HG03342 (cell line): Measurements from ENCODE around the gene CNRIP1.
"Not testable (repeated sequence)": the region's sequence is repeated elsewhere in the genome, so short reads cannot be mapped to it uniquely, and the experiment has no call there.

Experiments
- ATAC-seq: cut with Tn5 transposase; IDR thresholded peaks from one replicate; pipeline ENCODE4 v1.9.1; 2021; ENCODE audit warnings: mild to moderate bottlenecking, moderate library complexity; ENCODE audit not compliant: unreplicated experiment

Gene CNRIP1

GRCh38 chr2:68341062-68341329, 21.2 kb upstream of the CNRIP1 start:
- no peak for ATAC-seq

- ATAC-seq, result no peak
Observed at GRCh38 chr2:68340226-68341061, 20.7 kb upstream of the CNRIP1 start.

GRCh38 chr2:68336192-68336591, 16.4 kb upstream of the CNRIP1 start:
- no peak for ATAC-seq

- no peak for ATAC-seq
Observed at GRCh38 chr2:68333931-68334330, 14.2 kb upstream of the CNRIP1 start.

- ATAC-seq, result no peak
Observed at GRCh38 chr2:68333009-68333408, 13.3 kb upstream of the CNRIP1 start.

GRCh38 chr2:68330691-68331090, 10.9 kb upstream of the CNRIP1 start:
- no peak for ATAC-seq

GRCh38 chr2:68328901-68329300, 9.2 kb upstream of the CNRIP1 start:
- ATAC-seq, result no peak

GRCh38 chr2:68325056-68325455, 5.3 kb upstream of the CNRIP1 start:
- ATAC-seq, result no peak

- ATAC-seq, result no peak
Observed at GRCh38 chr2:68320118-68320641, 431 bp upstream of the CNRIP1 start.

- ATAC-seq, result no peak
Observed at GRCh38 chr2:68318914-68319397, 793 bp downstream of the CNRIP1 start.

- no peak for ATAC-seq
Observed at GRCh38 chr2:68317971-68318913, 1.5 kb downstream of the CNRIP1 start.

GRCh38 chr2:68316111-68316510, 3.6 kb downstream of the CNRIP1 start:
- no peak for ATAC-seq

- ATAC-seq, result no peak
Observed at GRCh38 chr2:68311033-68311432, 8.7 kb downstream of the CNRIP1 start.

- ATAC-seq, result no peak
Observed at GRCh38 chr2:68309426-68309825, 10.3 kb downstream of the CNRIP1 start.

GRCh38 chr2:68303902-68304272, 15.9 kb downstream of the CNRIP1 start:
- ATAC-seq, result not testable (repeated sequence)

GRCh38 chr2:68303033-68303901, 16.5 kb downstream of the CNRIP1 start:
- no peak for ATAC-seq

GRCh38 chr2:68302281-68302875, 17.4 kb downstream of the CNRIP1 start:
- ATAC-seq, result no peak

GRCh38 chr2:68295516-68295915, 24.2 kb downstream of the CNRIP1 start:
- no peak for ATAC-seq

- no peak for ATAC-seq
Observed at GRCh38 chr2:68294913-68295312, 24.8 kb downstream of the CNRIP1 start.

- no peak for ATAC-seq
Observed at GRCh38 chr2:68294187-68294586, 25.6 kb downstream of the CNRIP1 start.
